D721Med (cell line): Measurements from ENCODE around the gene CEP78.

Experiments used
- DNase-seq: peaks from one replicate; pipeline ENCODE4 v3.0.0; 2011; ENCODE audit warnings: low spot score; ENCODE audit not compliant: insufficient read length
- FAIRE-seq: peaks from 2 replicates; lab custom pipeline; 2011; peaks lifted over from hg19 to GRCh38; lab: Jason Lieb, UNC
- CTCF ChIP-seq: IDR thresholded peaks from 2 replicates; pipeline ENCODE4 v1.5.1; 2012; ENCODE audit warnings: mild to moderate bottlenecking, control low read depth; ENCODE audit not compliant: insufficient read depth; ENCODE audit errors: missing control alignments

Gene CEP78

GRCh38 chr9:78235256-78235761, 566 bp upstream of the CEP78 start:
- DNase-seq (no peak), FAIRE-seq (no peak)
- TF ChIP-seq CTCF = no peak

- no peak for FAIRE-seq
- DNase-seq = no peak
- no peak for TF ChIP-seq CTCF
These were observed 656 bp downstream of the CEP78 start for GRCh38 chr9:78236551-78236910.

- FAIRE-seq = no peak
These were observed 2.5 kb downstream of the CEP78 start for GRCh38 chr9:78238046-78239038.

GRCh38 chr9:78239506-78239905, 3.6 kb downstream of the CEP78 start:
- FAIRE-seq (no peak), DNase-seq (no peak)
- TF ChIP-seq CTCF = no peak

More at GRCh38 chr9:78238046-78239038, 2.5 kb downstream of the CEP78 start:
- DNase-seq = no peak
- no peak for TF ChIP-seq CTCF

GRCh38 chr9:78242041-78242440, 6.2 kb downstream of the CEP78 start:
- TF ChIP-seq CTCF = no peak
- no peak for DNase-seq
- no peak for FAIRE-seq

GRCh38 chr9:78243130-78243529, 7.3 kb downstream of the CEP78 start:
- TF ChIP-seq CTCF = no peak
- DNase-seq = no peak
- no peak for FAIRE-seq

GRCh38 chr9:78245401-78245800, 9.5 kb downstream of the CEP78 start:
- no peak for TF ChIP-seq CTCF
- FAIRE-seq = no peak

More at GRCh38 chr9:78245401-78245800, 9.5 kb downstream of the CEP78 start:
- DNase-seq = no peak
